GM19468 (cell line): Measurements from ENCODE around the gene ZNF804B.

ENCODE experiments used
- ATAC-seq: cut with Tn5 transposase; IDR thresholded peaks from one replicate; pipeline ENCODE4 v1.9.1; 2021; ENCODE audit warnings: mild to moderate bottlenecking, moderate library complexity, moderate number of reproducible peaks; ENCODE audit not compliant: unreplicated experiment; ENCODE audit errors: extremely low read depth

ZNF804B gene

DNA sequence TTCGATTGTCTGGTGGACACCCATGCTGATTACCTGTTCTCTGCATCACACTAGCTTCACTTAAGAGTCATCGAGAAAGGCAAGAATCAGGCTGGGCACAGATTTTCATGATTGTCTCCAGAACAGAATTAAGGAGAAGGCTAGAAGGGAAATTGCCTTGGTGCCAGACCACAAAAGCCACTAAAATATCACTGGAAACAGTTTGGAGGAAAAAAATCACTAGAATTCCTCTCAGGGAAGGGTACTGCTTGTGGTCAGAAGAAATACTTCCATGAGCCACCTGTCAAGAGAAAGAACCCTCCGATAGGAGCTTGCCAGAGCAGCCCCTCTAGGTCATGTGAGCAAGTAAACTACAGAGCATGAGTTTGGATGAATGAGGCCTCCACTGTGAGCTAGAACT, 305.3 kb downstream of the ZNF804B start:
- no peak for ATAC-seq

DNA sequence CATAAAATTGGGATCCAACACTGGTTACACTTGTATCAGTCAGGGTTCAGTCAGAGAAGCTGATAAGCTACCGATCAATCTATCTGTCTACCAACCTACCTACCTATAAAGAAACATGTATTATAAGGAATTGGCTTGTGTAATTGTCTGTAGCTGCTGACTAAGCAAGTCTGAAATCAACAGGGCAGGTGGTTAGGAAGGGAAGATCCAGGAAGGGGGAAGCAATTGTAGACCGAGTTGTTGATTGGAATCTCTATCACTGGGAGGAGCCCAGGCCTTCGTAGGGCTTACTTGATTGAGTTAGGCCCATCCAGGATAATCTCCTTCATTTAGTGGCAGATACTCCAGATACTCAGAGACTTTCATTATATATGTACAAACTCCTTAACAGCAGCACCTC, 307.5 kb downstream of the ZNF804B start:
- ATAC-seq = no peak

DNA sequence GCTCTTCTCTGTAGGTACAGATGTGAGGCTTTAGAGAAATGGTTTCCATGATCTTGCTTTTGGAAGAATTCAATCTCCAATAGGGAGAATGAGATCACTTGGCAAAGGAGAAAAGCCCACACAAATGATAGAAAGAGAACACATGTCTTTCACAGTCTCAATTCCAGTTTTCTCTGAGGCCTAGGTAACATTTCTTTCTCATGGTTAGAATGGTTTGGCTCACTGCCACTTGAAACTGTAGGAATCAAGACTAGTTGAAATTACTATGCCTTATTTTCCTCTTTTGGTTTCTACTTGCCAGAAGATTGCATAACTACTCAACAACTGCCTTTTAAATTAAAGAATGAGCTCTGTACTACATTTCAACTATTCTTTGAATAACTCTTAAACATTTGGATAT, 312.6 kb downstream of the ZNF804B start:
- no peak for ATAC-seq

DNA sequence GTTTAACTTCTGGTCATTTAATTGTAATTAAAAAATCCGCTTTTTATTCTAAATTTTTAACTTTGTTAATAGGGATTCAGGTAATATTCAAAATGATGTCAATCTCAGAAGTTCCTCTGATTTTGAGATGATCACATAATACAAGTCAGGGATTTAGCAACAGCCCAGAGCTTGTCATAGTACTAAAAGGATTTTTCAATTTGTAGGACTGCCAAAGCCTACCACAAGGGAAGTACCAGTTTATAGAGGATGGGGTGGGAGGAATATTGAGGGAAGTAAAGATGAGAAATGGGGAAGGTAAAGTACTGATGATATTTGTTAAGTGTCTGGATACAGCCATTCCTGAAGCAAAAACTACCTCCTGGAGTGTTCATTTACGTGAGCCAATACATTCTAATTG, 314.3 kb downstream of the ZNF804B start:
- no peak for ATAC-seq

DNA sequence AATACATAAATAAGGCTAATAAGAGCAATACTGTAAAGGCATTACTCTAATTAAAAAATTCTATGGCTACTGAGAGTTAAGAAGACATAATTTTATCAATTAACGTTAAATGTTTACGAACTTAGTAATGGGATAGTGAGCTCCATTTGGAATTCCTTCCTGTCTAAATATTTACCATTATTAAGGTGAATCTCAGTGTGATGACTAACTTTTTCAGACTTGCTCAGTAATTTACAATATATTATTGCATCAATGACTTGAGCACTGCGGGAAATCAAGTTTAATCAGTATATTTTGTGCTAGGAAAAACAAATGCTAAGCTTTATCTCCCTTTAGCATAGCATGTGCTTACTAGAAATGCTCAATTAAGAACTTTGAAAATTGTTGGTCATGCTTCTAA, 318.5 kb downstream of the ZNF804B start:
- ATAC-seq = no peak

DNA sequence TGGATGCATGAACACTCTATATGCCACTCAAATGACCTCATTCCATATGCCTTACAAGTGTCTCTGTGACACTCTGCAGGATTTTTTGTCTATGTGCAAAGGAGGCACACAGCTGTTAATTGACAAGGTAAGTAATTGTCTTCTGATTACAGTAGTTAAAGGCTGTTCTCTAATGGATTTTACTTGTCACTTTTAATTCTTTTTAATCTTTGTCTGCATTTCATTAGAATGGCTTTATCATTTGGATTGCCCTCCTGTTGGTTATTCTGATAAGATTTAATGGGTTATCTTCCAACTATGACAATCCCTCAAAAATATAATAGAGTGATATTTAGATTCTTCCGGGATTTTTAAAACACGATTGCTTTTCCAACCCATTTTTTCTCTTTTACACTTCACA, 326.1 kb downstream of the ZNF804B start:
- no peak for ATAC-seq

DNA sequence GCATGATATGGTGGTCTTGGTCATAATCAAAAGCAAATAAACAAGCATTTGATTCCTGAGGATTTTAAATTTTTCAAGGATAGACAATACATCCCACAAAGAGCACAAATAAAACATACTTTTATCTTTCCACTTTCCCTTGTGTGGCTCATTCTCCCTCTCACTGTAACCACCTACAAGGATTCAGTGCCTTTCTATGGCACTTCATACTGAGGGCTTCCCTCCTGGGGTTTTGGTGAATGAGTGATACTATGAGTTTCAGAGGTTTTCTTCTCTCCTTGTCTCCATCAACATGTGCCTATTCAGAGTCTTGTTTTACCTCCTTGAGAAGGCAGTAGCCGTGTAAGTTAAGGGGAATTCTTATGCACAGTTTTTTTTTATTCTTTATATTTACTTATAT, 332.1 kb downstream of the ZNF804B start:
- ATAC-seq = no peak

DNA sequence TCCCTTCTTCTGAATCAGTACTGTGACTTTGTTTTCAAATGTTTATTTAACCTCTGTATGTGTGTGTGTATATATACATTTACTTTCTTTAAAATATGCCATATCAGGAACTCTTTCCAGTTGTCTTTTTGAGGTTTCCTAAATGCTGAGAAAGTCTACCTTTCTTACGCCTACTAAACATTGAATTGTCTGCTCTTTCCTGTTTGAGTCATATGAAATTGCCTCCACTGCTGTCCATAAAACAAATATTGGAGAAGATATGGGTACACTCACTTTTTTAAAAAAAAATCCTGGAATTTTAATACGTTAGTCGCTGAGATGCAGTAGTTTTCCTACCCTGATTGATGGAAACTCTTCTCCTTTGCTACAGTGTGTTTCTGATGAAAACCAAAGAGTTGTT, 334.8 kb downstream of the ZNF804B start:
- ATAC-seq = no peak

DNA sequence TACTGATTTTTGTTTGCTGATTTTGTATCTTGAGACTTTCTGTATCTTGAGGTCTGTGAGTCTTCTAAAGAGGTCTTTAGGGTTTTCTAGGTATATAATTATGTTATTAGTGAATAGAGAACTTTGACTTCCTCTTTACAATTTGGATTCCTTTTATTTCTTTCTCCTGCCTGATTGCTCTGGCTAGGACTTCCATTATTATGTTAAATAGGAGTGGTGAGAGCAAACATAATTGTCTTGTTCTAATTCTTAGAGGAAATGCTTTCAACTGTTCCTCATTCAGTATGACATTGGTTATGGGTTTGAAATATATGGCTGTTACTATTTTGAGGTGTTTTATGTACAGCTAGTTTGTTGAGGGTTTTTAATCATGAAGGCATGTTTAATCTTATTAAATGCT, 344.1 kb downstream of the ZNF804B start:
- ATAC-seq = no peak

DNA sequence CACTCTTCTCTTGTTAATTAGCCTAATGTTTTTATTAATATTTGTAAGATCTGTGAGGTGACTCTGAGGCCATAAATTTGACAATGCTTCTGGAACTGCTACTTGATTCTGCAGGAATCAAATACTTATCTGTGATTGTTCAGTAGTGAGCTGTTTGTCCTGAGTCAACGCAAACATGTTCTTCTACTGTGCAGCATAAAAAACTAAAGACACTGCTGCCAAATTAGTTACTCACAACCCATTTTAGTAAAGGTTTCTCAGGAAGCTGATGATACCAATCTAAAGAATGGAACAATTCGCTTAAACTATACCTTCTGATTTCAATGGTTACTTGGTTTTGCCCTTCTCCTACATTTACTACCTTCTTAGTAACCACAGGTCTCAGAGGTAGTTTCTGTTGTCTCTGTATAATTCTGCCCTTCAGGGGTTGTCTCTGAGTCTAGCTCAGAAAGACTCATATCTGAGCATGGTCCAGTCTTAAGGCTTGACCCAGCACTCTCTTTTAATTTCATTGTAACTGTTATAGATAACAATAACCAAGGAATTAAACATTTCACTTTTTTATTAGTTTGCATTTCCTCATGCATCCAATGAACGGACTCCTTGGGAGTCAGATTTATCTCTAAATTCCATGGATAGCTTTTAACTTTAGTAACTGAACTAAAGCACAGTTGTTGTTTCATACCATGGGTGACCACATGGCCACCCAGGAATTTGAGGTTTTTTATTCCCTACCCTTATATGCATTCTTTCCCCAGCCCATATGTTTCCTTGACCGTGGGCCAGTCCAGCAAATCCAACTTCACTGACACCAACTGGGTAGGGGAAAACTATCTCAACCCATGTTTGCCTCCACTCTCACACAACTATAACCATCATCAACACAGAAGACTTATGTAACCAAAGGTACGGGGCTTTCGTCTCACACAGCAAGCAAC, 345.5 kb downstream of the ZNF804B start:
- no peak for ATAC-seq

DNA sequence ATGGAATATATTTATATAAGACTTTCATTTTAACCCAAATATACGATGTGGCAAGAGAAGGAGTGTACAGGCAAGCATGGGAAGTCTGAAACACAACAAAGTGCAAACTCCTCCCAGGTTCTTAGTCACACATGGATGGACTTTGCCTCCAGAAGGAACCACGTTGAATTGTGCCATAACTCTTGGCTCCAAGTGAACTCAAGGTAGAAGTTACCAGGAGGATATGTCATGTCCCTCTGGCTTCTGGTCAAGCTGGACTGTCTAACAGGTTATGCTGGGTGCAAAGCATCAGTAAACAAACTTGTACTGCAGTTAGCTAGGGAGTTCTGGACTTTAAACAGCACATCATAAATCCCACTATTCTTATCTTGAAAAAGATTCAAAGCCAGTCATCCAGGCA, 364.4 kb downstream of the ZNF804B start:
- ATAC-seq = no peak

DNA sequence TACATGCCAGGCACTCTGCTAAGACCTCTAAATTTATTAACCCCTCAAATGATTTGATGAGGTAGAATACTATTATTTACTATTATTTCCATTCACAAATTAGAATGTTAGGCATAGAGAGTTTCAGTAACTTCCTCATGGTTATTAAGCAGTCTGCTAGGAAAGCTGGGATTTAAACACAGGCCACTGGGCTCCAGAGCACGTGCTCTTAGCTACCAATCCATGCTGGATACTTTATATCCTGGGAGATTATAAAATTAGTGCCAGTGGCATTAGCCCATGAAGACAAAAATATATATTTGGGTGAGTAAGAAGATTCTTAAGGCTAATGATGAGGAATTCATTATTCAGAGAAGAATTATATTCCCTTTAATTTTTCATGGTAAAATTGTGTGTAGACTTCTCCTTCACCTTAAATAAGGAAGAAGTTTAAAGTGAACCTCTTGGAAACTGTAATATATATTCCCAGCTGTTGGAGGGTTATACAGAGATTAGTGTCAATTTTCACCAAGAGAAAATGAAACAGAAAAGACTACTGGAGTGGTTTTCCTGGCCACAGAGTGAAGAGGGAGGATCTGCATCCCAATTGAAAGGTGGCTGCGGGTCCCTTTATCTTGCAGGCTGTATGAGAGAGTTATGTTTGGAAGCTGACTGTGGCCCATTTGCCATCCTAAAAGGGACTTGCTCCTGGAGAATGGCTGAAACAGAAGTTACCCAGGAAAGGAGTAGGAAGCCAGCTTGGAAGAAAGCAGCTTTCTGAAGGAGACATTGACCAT, 370.3 kb downstream of the ZNF804B start:
- no peak for ATAC-seq

DNA sequence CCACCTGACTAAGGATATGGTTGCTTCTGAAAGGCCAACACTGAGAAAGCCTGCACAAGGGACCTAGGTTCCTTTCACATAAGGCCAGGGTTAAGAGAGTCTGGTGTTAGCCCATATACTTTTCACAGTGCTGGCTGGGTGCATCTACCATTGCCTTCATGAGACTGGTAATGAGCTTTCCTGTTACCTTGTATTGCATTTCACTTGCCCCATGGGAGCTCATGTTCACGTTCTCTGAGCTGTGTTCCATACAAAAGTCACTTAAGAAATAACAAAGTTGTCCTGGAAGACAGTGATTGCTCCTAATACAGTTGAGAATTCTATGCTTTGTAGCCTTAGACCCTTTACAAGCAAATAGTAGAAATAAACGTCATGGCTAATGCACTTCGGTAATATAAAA, 373.9 kb downstream of the ZNF804B start:
- no peak for ATAC-seq

DNA sequence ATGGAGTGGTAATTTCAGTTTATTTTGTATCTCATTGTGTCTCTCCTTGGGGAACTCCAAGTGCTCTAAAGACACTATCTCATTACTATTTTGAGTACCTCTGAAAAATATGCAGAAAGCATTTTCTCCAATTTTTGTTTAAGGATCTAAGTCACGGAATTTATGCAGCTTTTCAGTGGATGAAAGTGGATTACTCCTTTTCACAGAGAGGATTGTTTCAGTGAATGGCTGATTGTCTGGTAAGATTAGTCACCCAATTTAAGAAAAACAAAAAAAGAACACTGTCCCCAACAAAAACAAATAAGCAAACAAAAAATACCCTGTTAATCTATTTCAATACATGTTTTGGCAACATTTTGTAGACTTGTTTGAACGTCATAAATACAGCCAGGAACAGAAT, 374.3 kb downstream of the ZNF804B start:
- no peak for ATAC-seq

DNA sequence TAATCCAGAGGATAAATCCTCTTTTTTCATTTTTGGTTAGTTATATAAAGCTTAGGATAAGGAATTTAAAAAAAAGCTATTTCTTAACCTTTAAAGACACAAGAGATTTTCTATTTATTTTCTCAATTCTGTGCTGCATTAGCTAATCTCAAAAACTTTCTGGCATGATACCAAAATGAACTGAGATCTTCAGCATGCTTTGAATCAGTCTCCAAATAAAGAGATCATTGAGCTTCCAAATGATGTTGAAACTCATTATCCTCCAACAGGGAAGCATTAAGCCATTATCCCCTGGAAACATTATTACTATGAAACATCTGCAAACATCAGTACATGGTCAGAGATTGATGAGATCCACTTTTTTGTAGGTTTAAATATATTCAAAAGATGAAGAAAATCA, 386.3 kb downstream of the ZNF804B start:
- ATAC-seq = no peak

DNA sequence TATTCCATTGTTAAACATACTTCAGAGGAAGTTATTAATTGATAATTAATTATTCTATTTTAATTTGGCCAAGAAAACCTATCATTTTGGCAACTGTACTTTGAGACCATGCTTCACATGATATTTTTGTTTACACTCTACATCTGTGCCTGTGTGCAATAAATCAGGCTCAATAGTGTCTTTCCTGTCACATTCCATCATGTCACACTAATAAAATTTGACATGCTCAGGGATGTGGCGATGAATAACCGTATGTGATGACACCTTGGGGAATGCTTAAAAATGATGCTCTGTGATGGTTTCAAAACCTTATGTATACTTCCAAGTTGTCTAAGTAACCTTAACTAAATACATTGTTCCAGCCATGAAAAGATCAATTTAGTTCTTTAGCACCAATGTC, 400.6 kb downstream of the ZNF804B start:
- no peak for ATAC-seq

DNA sequence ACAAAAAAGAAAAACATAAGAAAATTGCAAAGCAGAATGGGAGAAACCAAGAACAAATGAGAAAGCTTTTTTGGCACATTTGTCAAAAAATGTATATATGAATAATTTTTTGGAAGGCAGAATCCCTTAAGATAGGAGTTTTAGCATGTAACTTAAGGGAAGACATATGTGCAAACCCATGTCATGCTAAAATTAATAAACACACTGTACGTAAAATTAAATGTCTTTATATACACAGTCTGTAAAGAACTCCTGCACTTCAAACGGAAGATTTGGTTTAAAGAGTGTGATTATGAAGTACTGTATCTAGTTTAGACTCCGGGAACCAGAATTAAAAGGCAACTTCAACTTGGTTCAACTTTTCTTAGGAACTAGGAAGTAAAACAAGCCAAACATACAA, 405.9 kb downstream of the ZNF804B start:
- ATAC-seq = no peak

DNA sequence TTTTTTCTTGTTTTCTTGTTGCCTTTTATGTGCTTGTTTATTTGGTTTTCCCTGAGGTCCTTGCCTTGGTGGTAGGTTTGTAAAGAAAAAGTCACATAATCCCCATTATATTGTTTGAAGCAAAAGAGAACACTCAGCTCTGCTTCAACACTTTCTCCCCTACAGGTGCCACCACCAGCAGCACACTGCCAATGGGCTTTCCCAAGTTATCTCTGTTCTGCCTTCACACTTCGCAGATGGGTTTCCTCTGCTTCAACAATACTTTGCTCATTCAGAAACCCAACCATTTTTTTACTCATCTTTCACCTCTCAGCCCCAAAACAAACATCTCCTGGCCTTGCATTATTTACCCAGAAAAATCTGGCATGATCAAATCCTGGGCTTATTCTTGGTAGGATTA, 411.1 kb downstream of the ZNF804B start:
- ATAC-seq = no peak

DNA sequence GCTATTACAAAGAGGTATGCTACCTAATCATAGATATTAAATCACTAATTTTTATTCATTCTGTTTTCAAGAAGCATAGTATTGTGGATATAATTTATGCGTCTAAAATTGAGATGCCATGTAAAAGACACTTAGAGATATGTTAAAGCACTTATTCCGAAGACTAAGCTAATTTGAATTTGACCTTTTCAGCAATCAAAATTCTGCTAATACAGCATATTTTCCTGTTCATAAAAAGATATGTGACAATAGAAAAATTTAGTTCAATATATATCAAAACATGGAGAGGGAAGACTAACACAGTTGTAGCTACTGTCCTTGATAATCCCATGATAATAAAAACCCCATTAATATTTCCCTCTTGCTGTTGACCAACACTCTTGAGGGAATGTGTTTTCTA, 422.6 kb downstream of the ZNF804B start:
- no peak for ATAC-seq

DNA sequence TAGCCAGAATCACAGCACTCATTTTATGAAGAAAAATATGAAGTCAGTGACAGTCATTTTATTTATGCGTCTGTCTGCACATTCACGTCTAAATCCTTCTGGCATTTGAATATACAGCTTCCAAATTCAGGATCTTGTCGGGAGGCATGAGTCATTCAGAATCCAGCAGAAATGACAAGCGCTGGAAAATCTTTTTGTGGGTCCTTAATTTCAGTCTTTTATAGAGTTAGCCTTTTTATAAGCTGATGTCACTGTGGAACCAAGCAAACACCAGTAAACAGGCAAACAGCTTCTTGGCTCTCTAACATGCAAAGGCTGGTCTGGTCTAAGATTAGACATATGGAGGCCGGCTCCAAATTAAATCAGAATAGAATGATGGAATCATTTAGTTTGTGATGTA, 424.2 kb downstream of the ZNF804B start:
- ATAC-seq = no peak

DNA sequence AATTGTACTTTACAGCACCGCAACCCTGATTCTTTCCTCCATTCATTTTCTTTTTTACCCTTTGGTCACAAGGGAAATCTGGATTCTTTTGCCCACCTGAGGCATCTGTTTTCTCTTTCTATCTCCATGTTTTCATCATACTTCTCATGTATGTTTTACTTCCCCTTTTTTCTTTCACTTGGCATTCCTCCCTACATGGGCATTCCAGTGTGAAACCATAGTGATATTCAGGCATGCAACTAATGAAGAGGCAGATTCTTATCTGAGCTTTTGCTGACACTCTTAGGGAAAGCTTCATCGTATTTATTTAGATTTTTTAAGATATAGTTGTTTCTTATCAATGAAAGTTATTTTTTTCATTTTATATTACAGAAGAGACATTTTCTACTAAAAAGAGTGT, 441.3 kb downstream of the ZNF804B start:
- ATAC-seq = no peak
